Stomach smooth muscle (tissue), 2 donors: ENCODE results near the gene IL1R1.

ENCODE experiments used
- H3K27ac ChIP-seq: one replicate; pipeline ENCODE4 v1.7.0; 2013; ENCODE audit warnings: mild to moderate bottlenecking, low read length, inconsistent platforms
- H3K27me3 ChIP-seq, 2 donors: one replicate each; pipeline ENCODE4 v1.7.0; 2013; ENCODE audit warnings: low read length in 2 of 2; ENCODE audit not compliant: insufficient read depth in 2 of 2, control insufficient read depth in 1 of 2
- H3K36me3 ChIP-seq, 2 donors: one replicate each; pipeline ENCODE4 v1.7.0; 2013; ENCODE audit warnings: low read length in 2 of 2; ENCODE audit not compliant: control insufficient read depth in 2 of 2, insufficient read depth in 2 of 2
- H3K4me1 ChIP-seq: one replicate; pipeline ENCODE4 v1.7.0; 2013; ENCODE audit warnings: low read length; ENCODE audit not compliant: control insufficient read depth, insufficient read depth
- H3K4me3 ChIP-seq, 2 donors: one replicate each; pipeline ENCODE4 v1.7.0; 2013; ENCODE audit warnings: low read length in 2 of 2
- H3K9ac ChIP-seq, 2 donors: one replicate each; pipeline ENCODE4 v1.7.0; 2013; ENCODE audit warnings: low read length in 2 of 2, mild to moderate bottlenecking in 1 of 2
- H3K9me3 ChIP-seq, 2 donors: one replicate each; pipeline ENCODE4 v1.7.0; 2013; ENCODE audit warnings: low read length in 2 of 2; ENCODE audit not compliant: control insufficient read depth in 2 of 2
- donor health status: healthy.
- donor health status: Pancreatic carcinoma.

Gene IL1R1

GRCh38 chr2:102141970-102142828, at the start of gene IL1R1:
Gene IL1R1 (plus strand): TSS chr2:102142746. CDS start chr2:102157725, 14,979 bp downstream.
- H3K27ac ChIP-seq = peak within 1 kb of the TSS; percentile 78
- peak within 1 kb of the TSS; percentile 64 to 81 for H3K4me3 ChIP-seq
- H3K27me3 ChIP-seq = no peaks in the 10 kb centered on the region
- H3K9ac ChIP-seq = peak within 1 kb of the TSS; percentile 76 to 80
- peaks cover 7 to 22% of the 10 kb centered on the region in 2 donors for H3K9me3 ChIP-seq
- no peaks in the 10 kb centered on the region for H3K36me3 ChIP-seq
- H3K4me1 ChIP-seq = peaks cover 13% of the 10 kb centered on the region

- Histone ChIP-seq H3K9ac (no peak overlapping the region), H3K4me1 (no peaks in the 10 kb centered on the region), H3K4me3 (no peak overlapping the region), H3K27ac (no peak overlapping the region), H3K27me3 (no peaks in the 10 kb centered on the region), H3K9me3 (no peaks in the 10 kb centered on the region), H3K36me3 (no peaks in the 10 kb centered on the region)
Observed at GRCh38 chr2:102093662-102094061, 48.9 kb upstream of the IL1R1 start.

GRCh38 chr2:102094917-102095316, 47.6 kb upstream of the IL1R1 start:
- H3K27ac ChIP-seq = no peak overlapping the region
- H3K36me3 ChIP-seq = no peaks in the 10 kb centered on the region
- H3K4me1 ChIP-seq = no peaks in the 10 kb centered on the region
- no peak overlapping the region for H3K9ac ChIP-seq
- H3K4me3 ChIP-seq = no peak overlapping the region
- H3K27me3 ChIP-seq = no peaks in the 10 kb centered on the region
- H3K9me3 ChIP-seq = no peaks in the 10 kb centered on the region

- no peaks in the 10 kb centered on the region for H3K36me3 ChIP-seq
- H3K27ac ChIP-seq = no peak overlapping the region
- H3K4me3 ChIP-seq = no peak overlapping the region
- H3K9me3 ChIP-seq = no peaks in the 10 kb centered on the region
- H3K27me3 ChIP-seq = no peaks in the 10 kb centered on the region
- no peaks in the 10 kb centered on the region for H3K4me1 ChIP-seq
- no peak overlapping the region for H3K9ac ChIP-seq
Observed at GRCh38 chr2:102096103-102096502, 46.4 kb upstream of the IL1R1 start.

- H3K36me3 ChIP-seq = no peaks in the 10 kb centered on the region
Observed at GRCh38 chr2:102098756-102099155, 43.8 kb upstream of the IL1R1 start.

GRCh38 chr2:102099536-102100298, 42.8 kb upstream of the IL1R1 start:
- Histone ChIP-seq H3K27me3 (no peaks in the 10 kb centered on the region), H3K36me3 (no peaks in the 10 kb centered on the region), H3K27ac (no peak overlapping the region), H3K9ac (no peak overlapping the region), H3K4me1 (peaks cover 6% of the 10 kb centered on the region), H3K4me3 (no peak overlapping the region), H3K9me3 (no peaks in the 10 kb centered on the region)

More at GRCh38 chr2:102098756-102099155, 43.8 kb upstream of the IL1R1 start:
- H3K27me3 ChIP-seq = no peaks in the 10 kb centered on the region
- H3K27ac ChIP-seq = no peak overlapping the region
- no peak overlapping the region for H3K4me3 ChIP-seq
- H3K9ac ChIP-seq = no peak overlapping the region
- H3K4me1 ChIP-seq = no peaks in the 10 kb centered on the region
- no peaks in the 10 kb centered on the region for H3K9me3 ChIP-seq

GRCh38 chr2:102100371-102101096, 42.0 kb upstream of the IL1R1 start:
- H3K4me1 ChIP-seq = peaks cover 6% of the 10 kb centered on the region
- H3K36me3 ChIP-seq = no peaks in the 10 kb centered on the region
- H3K9ac ChIP-seq = no peak overlapping the region
- H3K27ac ChIP-seq = no peak overlapping the region
- H3K27me3 ChIP-seq = no peaks in the 10 kb centered on the region
- no peak overlapping the region for H3K4me3 ChIP-seq
- H3K9me3 ChIP-seq = no peaks in the 10 kb centered on the region

GRCh38 chr2:102101097-102101848, 41.3 kb upstream of the IL1R1 start:
- no peak overlapping the region for H3K27ac ChIP-seq
- no peaks in the 10 kb centered on the region for H3K36me3 ChIP-seq
- H3K4me1 ChIP-seq = peaks cover 6% of the 10 kb centered on the region

GRCh38 chr2:102101849-102102635, 40.5 kb upstream of the IL1R1 start:
- Histone ChIP-seq H3K27me3 (no peaks in the 10 kb centered on the region), H3K4me3 (no peak overlapping the region), H3K36me3 (no peaks in the 10 kb centered on the region), H3K9ac (no peak overlapping the region), H3K27ac (no peak overlapping the region), H3K4me1 (peaks cover 6% of the 10 kb centered on the region), H3K9me3 (no peaks in the 10 kb centered on the region)

More at GRCh38 chr2:102101097-102101848, 41.3 kb upstream of the IL1R1 start:
- Histone ChIP-seq H3K9ac (no peak overlapping the region), H3K4me3 (no peak overlapping the region), H3K9me3 (no peaks in the 10 kb centered on the region), H3K27me3 (no peaks in the 10 kb centered on the region)
